HepG2 (cell line): ENCODE data around the gene ITGAE. TPM values are rescaled to one million over a fixed set of nuclear protein-coding genes. Genes with fewer than 3 reads are reported as not detected.

Experiments used
- CBX5 ChIP-seq: sonication (generic); formaldehyde crosslinking; IDR thresholded peaks from 2 replicates; pipeline ENCODE4 v1.4.0; 2020; ENCODE audit warnings: missing genetic modification reagents, borderline replicate concordance
- CENPT ChIP-seq: sonication (generic); formaldehyde crosslinking; IDR thresholded peaks from 2 replicates; pipeline ENCODE4 v1.8.0; 2022; ENCODE audit warnings: low read depth, mild to moderate bottlenecking, moderate library complexity, missing genetic modification reagents
- CHCHD3 ChIP-seq: sonication (generic); formaldehyde crosslinking; IDR thresholded peaks from 2 replicates; pipeline ENCODE4 v1.8.0; 2022; ENCODE audit warnings: mild to moderate bottlenecking, missing genetic modification reagents, moderate library complexity
- E2F5 ChIP-seq: sonication (generic); formaldehyde crosslinking; conservative IDR thresholded peaks from 2 replicates; pipeline ENCODE4 v1.4.0; 2020; ENCODE audit warnings: missing genetic modification reagents
- ETV5 ChIP-seq: IDR thresholded peaks from 2 replicates; pipeline ENCODE4 v1.6.1; 2018; ENCODE audit warnings: missing biosample characterization, missing genetic modification reagents, inconsistent platforms, borderline replicate concordance
- JUN ChIP-seq: sonication (generic); formaldehyde crosslinking; IDR thresholded peaks from 2 replicates; pipeline ENCODE4 v1.4.0; 2020; ENCODE audit warnings: mild to moderate bottlenecking, missing genetic modification reagents
- JUNB ChIP-seq: sonication (generic); formaldehyde crosslinking; IDR thresholded peaks from 2 replicates; pipeline ENCODE4 v1.8.0; 2022; ENCODE audit warnings: missing genetic modification reagents, mild to moderate bottlenecking, borderline replicate concordance
- KDM5B ChIP-seq: sonication (generic); formaldehyde crosslinking; IDR thresholded peaks from 2 replicates; pipeline ENCODE4 v1.4.0; 2020; ENCODE audit warnings: missing genetic modification reagents, mild to moderate bottlenecking, borderline replicate concordance
- NFAT5 ChIP-seq: sonication (generic); formaldehyde crosslinking; IDR thresholded peaks from 2 replicates; pipeline ENCODE4 v1.4.0; 2020; ENCODE audit warnings: missing genetic modification reagents
- ONECUT2 ChIP-seq: sonication (generic); formaldehyde crosslinking; IDR thresholded peaks from 2 replicates; pipeline ENCODE4 v1.4.0; 2020; ENCODE audit warnings: missing genetic modification reagents
- SIN3B ChIP-seq: fragments of 150-350 bp; IDR thresholded peaks from 2 replicates; pipeline ENCODE4 v1.6.1; 2014; ENCODE audit warnings: low read length
- SNAPC5 ChIP-seq: sonication (generic); formaldehyde crosslinking; IDR thresholded peaks from 2 replicates; pipeline ENCODE4 v1.8.1; 2023; ENCODE audit warnings: mild to moderate bottlenecking, missing genetic modification reagents, borderline replicate concordance
- SP2 ChIP-seq: sonication (generic); formaldehyde crosslinking; IDR thresholded peaks from 2 replicates; pipeline ENCODE4 v1.5.1; 2020; ENCODE audit warnings: mild to moderate bottlenecking, missing genetic modification reagents
- TOPORS ChIP-seq: sonication (generic); formaldehyde crosslinking; IDR thresholded peaks from 2 replicates; pipeline ENCODE4 v1.8.0; 2023; ENCODE audit warnings: mild to moderate bottlenecking, missing genetic modification reagents
- ZNF3 ChIP-seq: IDR thresholded peaks from 2 replicates; pipeline ENCODE4 v1.7.0; 2017; ENCODE audit warnings: inconsistent platforms
- ZNF34 ChIP-seq: sonication (generic); formaldehyde crosslinking; IDR thresholded peaks from 2 replicates; pipeline ENCODE4 v1.4.0; 2020; ENCODE audit warnings: mild to moderate bottlenecking, missing genetic modification reagents, borderline replicate concordance
- ZNF883 ChIP-seq: sonication (generic); formaldehyde crosslinking; IDR thresholded peaks from 2 replicates; pipeline ENCODE4 v1.5.1; 2020; ENCODE audit warnings: mild to moderate bottlenecking, missing genetic modification reagents; ENCODE audit errors: not compliant biosample characterization
- polyA plus RNA-seq, 8 experiments: library from polyadenylated mRNA; depleted of rRNA in 3 of 8; stranded (reverse) in 7 of 8; unstranded in 1 of 8; fragments of >200 nt; fragmentation: Illumina TruSeq in 4 of 8; extraction: Trizol in 4 of 8; gene quantifications; 2 replicates each; pipeline versions ENCODE4 v1.2.1 to v1.2.3, GENCODE V29; 2011 to 2016; ENCODE audit warnings: low read depth in 4 of 8, missing spikeins in 1 of 8, mixed read lengths in 1 of 8; ENCODE audit not compliant: insufficient read depth in 1 of 8
- total RNA-seq, 5 experiments: library from RNA; depleted of rRNA; stranded (reverse); fragments of >200 nt; fragmentation: Illumina TruSeq; extraction: Trizol; gene quantifications; 2 replicates each; pipeline ENCODE4 v1.2.3, GENCODE V29; 2016; ENCODE audit warnings: low read depth in 1 of 5

Gene ITGAE
- total and polyA plus RNA-seq, 2 of the 13 experiments (the other 11 are each of a cell fraction or from before 2014, with no cell fraction given): 42.3 to 49.0 TPM

GRCh38 chr17:3845621-3846436 lies 44.8 kb upstream of the ITGAE start, which contains the start of gene NCBP3 (continued):
- TF ChIP-seq JUNB (CRISPR knock-in tag) (no peak), ETV5 (CRISPR knock-in tag) (peak; percentile 15; the same call in 1 of the 2 replicates), ZNF34 (CRISPR knock-in tag) (peak; percentile 98), SNAPC5 (CRISPR knock-in tag) (no peak; the same call in 1 of the 2 replicates), E2F5 (CRISPR knock-in tag) (no peak; the same call in 1 of the 2 replicates), TOPORS (CRISPR knock-in tag) (peak; percentile 78), ONECUT2 (CRISPR knock-in tag) (no peak), SP2 (CRISPR knock-in tag) (peak; percentile 58; the same call in 1 of the 2 replicates), ZNF883 (CRISPR knock-in tag) (peak; percentile 69), CBX5 (peak; percentile 40; the same call in 1 of the 2 replicates), SIN3B (peak; percentile 58; the same call in 1 of the 2 replicates), CHCHD3 (CRISPR knock-in tag) (no peak; the same call in 1 of the 2 replicates), NFAT5 (CRISPR knock-in tag) (peak; percentile 57; the same call in 1 of the 2 replicates), ZNF3 (CRISPR knock-in tag) (no peak), KDM5B (CRISPR knock-in tag) (peak; percentile 92), JUN (CRISPR knock-in tag) (no peak), CENPT (CRISPR knock-in tag) (no peak)
